Smooth muscle cell of trachea (primary cell): ENCODE measurements around the gene SKAP1. TPM values are rescaled to one million over a fixed set of nuclear protein-coding genes. Genes with fewer than 3 reads are reported as not detected.

Experiments used
- total RNA-seq: library from RNA; depleted of rRNA; stranded (reverse); fragments of >200 nt; gene quantifications from 2 replicates; pipeline ENCODE4 v1.2.1, GENCODE V29; 2014

Gene SKAP1
- total RNA-seq, result not detected in 2 replicates

GRCh38 chr17:48429638-48430586 lies at the start of gene SKAP1:
TSS of gene SKAP1 (minus strand) at chr17:48430214.

DNA sequence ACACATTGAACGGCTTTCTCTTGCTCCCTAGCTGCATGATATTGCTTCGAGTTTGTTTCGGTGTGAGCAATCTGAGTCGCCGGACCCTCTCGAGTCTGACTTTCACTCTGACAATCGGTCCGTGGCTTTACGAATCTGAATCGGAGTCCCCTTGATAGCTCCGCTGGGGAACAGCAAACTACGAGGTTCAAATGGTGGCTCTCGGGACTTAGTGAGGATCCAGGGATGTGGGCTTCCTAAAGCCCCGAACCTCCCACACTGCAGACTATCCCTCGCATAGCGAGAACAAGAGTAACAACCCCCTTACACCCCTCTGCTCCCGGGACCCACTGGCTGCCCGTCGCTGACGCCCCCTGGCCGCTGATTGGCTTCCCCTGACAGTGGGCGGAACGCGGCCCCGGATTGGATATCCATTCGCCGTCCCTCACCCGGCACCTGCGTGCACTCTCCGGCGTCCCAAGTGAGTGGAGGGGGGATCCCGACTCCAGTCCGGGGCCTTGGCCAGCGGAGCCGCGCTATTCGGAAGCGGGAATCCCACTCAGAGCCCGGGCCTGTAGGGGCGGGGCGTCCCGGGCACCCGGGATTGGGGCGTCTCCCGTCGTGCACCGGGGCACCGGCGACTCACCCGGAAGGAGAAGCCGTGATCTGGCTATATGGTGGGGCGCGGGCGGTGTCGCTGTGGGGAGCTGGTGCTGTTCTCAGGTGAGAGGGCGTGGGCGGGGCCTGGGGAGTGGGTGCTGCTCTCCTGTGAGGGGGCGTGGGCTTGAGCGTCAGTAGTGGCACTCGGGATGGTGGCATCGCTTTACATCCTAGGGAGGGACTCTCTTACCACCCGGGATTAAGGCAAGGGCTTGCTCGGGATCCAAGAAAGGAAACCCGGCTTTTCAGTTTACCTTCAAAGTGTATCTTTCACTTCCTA lies 322.6 kb downstream of the SKAP1 start, which contains the start of gene SNX11:
Gene SNX11, plus strand, starts transcription at position 630 of the 919 bp plus-strand sequence. CDS start 4,278 bp downstream, outside the sequence.

GRCh38 chr17:48101012-48101720 lies 328.8 kb downstream of the SKAP1 start, which contains the start of gene CBX1:
TSS of gene CBX1 (minus strand) at chr17:48101478. CDS start at chr17:48077004, 24,474 bp downstream.

Other genes starting within 250 kb of the SKAP1 start
- gene HOXB1, start 100.8 kb upstream of the SKAP1 start, total RNA-seq, result not detected in 2 replicates
- gene HOXB2, start 114.9 kb upstream of the SKAP1 start, total RNA-seq, result 8.7 and 10.4 TPM in 2 replicates
- gene HOXB4, start 148.1 kb upstream of the SKAP1 start, total RNA-seq, result 2.9 and 5.8 TPM in 2 replicates
- 16.7 and 17.3 TPM in 2 replicates for gene HOXB3, start 160.0 kb upstream of the SKAP1 start, total RNA-seq
- gene HOXB5, start 163.6 kb upstream of the SKAP1 start, total RNA-seq, result under 0.01 and 0.29 TPM in 2 replicates
- gene HOXB6, start 174.8 kb upstream of the SKAP1 start, total RNA-seq, result 0.73 and 0.83 TPM in 2 replicates
- gene HOXB7, start 180.8 kb upstream of the SKAP1 start, total RNA-seq, result 1.7 and 2.0 TPM in 2 replicates
- gene HOXB8, start 185.1 kb upstream of the SKAP1 start, total RNA-seq, result not detected in 2 replicates
- gene HOXB9, start 196.1 kb upstream of the SKAP1 start, total RNA-seq, result under 0.01 TPM in 1 of 2 replicates, not detected in the other